GM23338 (cell line): ENCODE results near the gene ARL6IP4. TPM values are rescaled to one million over a fixed set of nuclear protein-coding genes. Genes with fewer than 3 reads are reported as not detected.

Source experiments
- ATAC-seq: fragments of 200-7000 bp; cut with Tn5 transposase; 3 replicates; pipeline ENCODE4 v1.9.1; 2020
- DNase-seq: peaks from one replicate; pipeline ENCODE4 v3.0.0-alpha.2; 2015; ENCODE audit warnings: low spot score
- H2AFZ ChIP-seq: fragments of 200-600 bp; sonication (generic); 2 replicates; pipeline ENCODE4 v1.8.0; 2016; ENCODE audit warnings: antibody characterized with exemption, mild to moderate bottlenecking, moderate library complexity
- H3F3A ChIP-seq: fragments of 200-600 bp; sonication (generic); replicated peaks from 2 replicates; pipeline ENCODE4 v1.8.0; 2017; ENCODE audit warnings: antibody characterized with exemption, mixed run types, low read depth
- H3K27ac ChIP-seq: fragments of 200-600 bp; sonication (generic); 2 replicates; pipeline ENCODE4 v1.6.1; 2016; ENCODE audit warnings: low read depth
- H3K27me3 ChIP-seq: fragments of 200-600 bp; sonication (generic); 2 replicates; pipeline ENCODE4 v1.8.0; 2016; ENCODE audit warnings: mild to moderate bottlenecking, mixed run types, moderate library complexity; ENCODE audit not compliant: insufficient read depth
- H3K36me3 ChIP-seq: fragments of 200-600 bp; sonication (generic); 2 replicates; pipeline ENCODE4 v1.8.0; 2016; ENCODE audit warnings: mild to moderate bottlenecking; ENCODE audit not compliant: insufficient read depth
- H3K4me1 ChIP-seq: fragments of 200-600 bp; sonication (generic); 2 replicates; pipeline ENCODE4 v1.8.0; 2016; ENCODE audit warnings: mild to moderate bottlenecking, moderate library complexity; ENCODE audit not compliant: insufficient read depth
- H3K4me2 ChIP-seq: fragments of 200-600 bp; sonication (generic); 2 replicates; pipeline ENCODE4 v1.7.1; 2017; ENCODE audit warnings: mixed run types
- H3K4me3 ChIP-seq: fragments of 200-600 bp; sonication (generic); 2 replicates; pipeline ENCODE4 v1.6.1; 2016; ENCODE audit warnings: mixed run types
- H3K79me2 ChIP-seq: fragments of 200-600 bp; sonication (generic); replicated peaks from 2 replicates; pipeline ENCODE4 v1.8.0; 2017; ENCODE audit warnings: mild to moderate bottlenecking; ENCODE audit not compliant: insufficient read depth
- H3K9me2 ChIP-seq: fragments of 200-600 bp; sonication (generic); 2 replicates; pipeline ENCODE4 v1.8.0; 2017; ENCODE audit not compliant: insufficient read depth
- H4K20me1 ChIP-seq: fragments of 200-600 bp; sonication (generic); replicated peaks from 2 replicates; pipeline ENCODE4 v1.8.0; 2017; ENCODE audit warnings: mild to moderate bottlenecking; ENCODE audit not compliant: insufficient read depth
- H3K27ac Mint-ChIP-seq: 2 replicates; pipeline ENCODE4 v1.8.0; 2020; ENCODE audit warnings: inconsistent platforms, mild to moderate bottlenecking, moderate library complexity, mixed read lengths
- H3K27me3 Mint-ChIP-seq: 3 replicates; pipeline ENCODE4 v1.8.0; 2022; ENCODE audit warnings: low read depth, mild to moderate bottlenecking, moderate library complexity, mixed read lengths, inconsistent platforms; ENCODE audit not compliant: insufficient read depth, poor library complexity
- H3K36me3 Mint-ChIP-seq: 3 replicates; pipeline ENCODE4 v1.8.0; 2021; ENCODE audit warnings: low read depth, mild to moderate bottlenecking, inconsistent platforms, moderate library complexity, mixed read lengths
- H3K4me1 Mint-ChIP-seq: 3 replicates; pipeline ENCODE4 v1.8.0; 2020; ENCODE audit warnings: mild to moderate bottlenecking, inconsistent platforms, mixed read lengths
- H3K4me3 Mint-ChIP-seq: 3 replicates; pipeline ENCODE4 v1.8.0; 2021; ENCODE audit warnings: moderate library complexity, mild to moderate bottlenecking, inconsistent platforms, mixed read lengths
- H3K9me3 Mint-ChIP-seq: 3 replicates; pipeline ENCODE4 v1.8.0; 2020; ENCODE audit warnings: moderate library complexity, mild to moderate bottlenecking, inconsistent platforms, mixed read lengths
- CREB1 ChIP-seq: fragments of 250-450 bp; sonication (Bioruptor Pico); IDR thresholded peaks from 2 replicates; pipeline ENCODE4 v1.5.0; 2020; ENCODE audit warnings: low read depth, mild to moderate bottlenecking, moderate library complexity
- CTCF ChIP-seq, 2 experiments: fragments of 200-600 bp in 1 of 2; sonication (generic) in 1 of 2; conservative IDR thresholded peaks; 2 replicates each; pipeline versions ENCODE4 v1.5.1 to v1.6.1; 2016 to 2017; ENCODE audit warnings: antibody characterized with exemption in 2 of 2, low read depth in 2 of 2, mild to moderate bottlenecking in 2 of 2, moderate library complexity in 1 of 2
- ETS1 ChIP-seq: IDR thresholded peaks from 2 replicates; pipeline ENCODE4 v1.6.1; 2016; ENCODE audit warnings: antibody characterized with exemption
- EZH2 ChIP-seq: fragments of 200-600 bp; sonication (generic); IDR thresholded peaks from one replicate; pipeline ENCODE4 v1.8.0; 2017; ENCODE audit warnings: antibody characterized with exemption, mild to moderate bottlenecking, low read depth; ENCODE audit not compliant: unreplicated experiment
- EZH2phosphoT487 ChIP-seq: fragments of 200-600 bp; sonication (generic); IDR thresholded peaks from one replicate; pipeline ENCODE4 v1.8.1; 2018; ENCODE audit warnings: antibody characterized with exemption; ENCODE audit not compliant: unreplicated experiment
- JUNB ChIP-seq: IDR thresholded peaks from one replicate; pipeline ENCODE4 v1.6.1; 2016; ENCODE audit warnings: antibody characterized with exemption; ENCODE audit not compliant: unreplicated experiment
- NANOG ChIP-seq: IDR thresholded peaks from 2 replicates; pipeline ENCODE4 v1.6.1; 2016; ENCODE audit warnings: antibody characterized with exemption, borderline replicate concordance
- POLR2AphosphoS5 ChIP-seq: IDR thresholded peaks from 2 replicates; pipeline ENCODE4 v1.6.1; 2016; ENCODE audit warnings: antibody characterized with exemption, low read depth
- REST ChIP-seq: IDR thresholded peaks from one replicate; pipeline ENCODE4 v1.6.1; 2018; ENCODE audit warnings: antibody characterized with exemption; ENCODE audit not compliant: unreplicated experiment
- STAT1 ChIP-seq: IDR thresholded peaks from one replicate; pipeline ENCODE4 v1.6.1; 2016; ENCODE audit warnings: antibody characterized with exemption; ENCODE audit not compliant: unreplicated experiment
- ZNF114 ChIP-seq: fragments of 250-450 bp; sonication (Bioruptor Pico); IDR thresholded peaks from 2 replicates; pipeline ENCODE4 v1.5.0; 2020; ENCODE audit warnings: mild to moderate bottlenecking, moderate library complexity
- ZNF331 ChIP-seq: fragments of 250-450 bp; sonication (Bioruptor Pico); IDR thresholded peaks from 2 replicates; pipeline ENCODE4 v1.5.0; 2020; ENCODE audit warnings: low read depth, mild to moderate bottlenecking, moderate library complexity
- polyA plus RNA-seq: library from polyadenylated mRNA; unstranded; fragments of >200 nt; fragmentation: Nextera tagmentation; extraction: Ambion mirVana; gene quantifications from 2 replicates; pipeline ENCODE4 v1.2.1, GENCODE V29; 2016
- total RNA-seq: library from RNA; depleted of rRNA; stranded (reverse); fragments of >200 nt; shearing (Covaris generic); gene quantifications from 2 replicates; pipeline ENCODE4 v1.2.3, GENCODE V29; 2014
- TF ChIP-seq, protein P1 (sequence below): fragments of 250-450 bp; sonication (Bioruptor Pico); IDR thresholded peaks from 2 replicates; pipeline ENCODE4 v1.5.0; 2020; ENCODE audit warnings: mild to moderate bottlenecking, moderate library complexity

Gene ARL6IP4
- total and polyA plus RNA-seq, 2 experiments from 2014 or later, result 85.5 to 169 TPM

DNA sequence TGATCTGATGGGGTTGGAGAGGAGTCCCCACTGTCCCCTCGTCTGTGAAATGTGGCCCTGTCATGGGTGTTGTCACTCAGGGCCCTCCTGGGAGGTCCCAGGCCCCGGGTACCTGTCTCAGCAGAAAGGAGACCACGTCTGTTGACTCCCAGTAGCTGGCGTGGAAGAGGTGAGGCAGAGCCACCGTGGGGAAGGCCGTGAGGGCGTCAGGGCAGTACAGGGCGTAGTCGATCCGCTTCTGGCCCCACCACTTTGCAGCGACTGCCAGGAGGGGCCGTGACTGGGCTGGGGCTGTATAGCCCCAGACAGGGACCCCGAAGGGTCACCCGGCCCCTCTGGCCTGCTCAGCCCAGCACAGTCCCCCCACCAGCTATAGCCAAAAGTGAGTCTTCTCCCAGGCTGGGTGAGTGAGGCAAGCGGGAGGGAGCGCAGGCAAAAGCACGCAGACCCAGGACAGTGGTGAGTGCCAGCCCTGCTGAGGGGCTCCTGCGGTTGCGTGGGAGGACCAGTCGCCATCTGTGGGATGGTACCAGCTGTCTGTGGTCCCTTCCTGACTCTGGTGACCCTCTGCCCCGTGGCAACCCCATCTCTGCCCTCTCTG is 8.2 kb downstream of the ARL6IP4 start:
- H3K9me3 Mint-ChIP-seq, result no peaks in the 10 kb centered on the region
- H3K27me3 ChIP-seq, result no peaks in the 10 kb centered on the region
- no peak overlapping the region for H3K4me3 ChIP-seq
- H3K4me1 Mint-ChIP-seq, result peaks cover 5% of the 10 kb centered on the region; the same call in 1 of the 3 replicates
- peaks cover 3% of the 10 kb centered on the region for H3K27me3 Mint-ChIP-seq
- no peaks in the 10 kb centered on the region for H3K36me3 Mint-ChIP-seq
- no peak overlapping the region for H3K4me2 ChIP-seq
- no peak for TF ChIP-seq JUNB
- TF ChIP-seq STAT1, result no peak
- TF ChIP-seq CREB1 (CRISPR knock-in tag), result no peak
- no peak for TF ChIP-seq EZH2phosphoT487
- TF ChIP-seq, protein P1, sequence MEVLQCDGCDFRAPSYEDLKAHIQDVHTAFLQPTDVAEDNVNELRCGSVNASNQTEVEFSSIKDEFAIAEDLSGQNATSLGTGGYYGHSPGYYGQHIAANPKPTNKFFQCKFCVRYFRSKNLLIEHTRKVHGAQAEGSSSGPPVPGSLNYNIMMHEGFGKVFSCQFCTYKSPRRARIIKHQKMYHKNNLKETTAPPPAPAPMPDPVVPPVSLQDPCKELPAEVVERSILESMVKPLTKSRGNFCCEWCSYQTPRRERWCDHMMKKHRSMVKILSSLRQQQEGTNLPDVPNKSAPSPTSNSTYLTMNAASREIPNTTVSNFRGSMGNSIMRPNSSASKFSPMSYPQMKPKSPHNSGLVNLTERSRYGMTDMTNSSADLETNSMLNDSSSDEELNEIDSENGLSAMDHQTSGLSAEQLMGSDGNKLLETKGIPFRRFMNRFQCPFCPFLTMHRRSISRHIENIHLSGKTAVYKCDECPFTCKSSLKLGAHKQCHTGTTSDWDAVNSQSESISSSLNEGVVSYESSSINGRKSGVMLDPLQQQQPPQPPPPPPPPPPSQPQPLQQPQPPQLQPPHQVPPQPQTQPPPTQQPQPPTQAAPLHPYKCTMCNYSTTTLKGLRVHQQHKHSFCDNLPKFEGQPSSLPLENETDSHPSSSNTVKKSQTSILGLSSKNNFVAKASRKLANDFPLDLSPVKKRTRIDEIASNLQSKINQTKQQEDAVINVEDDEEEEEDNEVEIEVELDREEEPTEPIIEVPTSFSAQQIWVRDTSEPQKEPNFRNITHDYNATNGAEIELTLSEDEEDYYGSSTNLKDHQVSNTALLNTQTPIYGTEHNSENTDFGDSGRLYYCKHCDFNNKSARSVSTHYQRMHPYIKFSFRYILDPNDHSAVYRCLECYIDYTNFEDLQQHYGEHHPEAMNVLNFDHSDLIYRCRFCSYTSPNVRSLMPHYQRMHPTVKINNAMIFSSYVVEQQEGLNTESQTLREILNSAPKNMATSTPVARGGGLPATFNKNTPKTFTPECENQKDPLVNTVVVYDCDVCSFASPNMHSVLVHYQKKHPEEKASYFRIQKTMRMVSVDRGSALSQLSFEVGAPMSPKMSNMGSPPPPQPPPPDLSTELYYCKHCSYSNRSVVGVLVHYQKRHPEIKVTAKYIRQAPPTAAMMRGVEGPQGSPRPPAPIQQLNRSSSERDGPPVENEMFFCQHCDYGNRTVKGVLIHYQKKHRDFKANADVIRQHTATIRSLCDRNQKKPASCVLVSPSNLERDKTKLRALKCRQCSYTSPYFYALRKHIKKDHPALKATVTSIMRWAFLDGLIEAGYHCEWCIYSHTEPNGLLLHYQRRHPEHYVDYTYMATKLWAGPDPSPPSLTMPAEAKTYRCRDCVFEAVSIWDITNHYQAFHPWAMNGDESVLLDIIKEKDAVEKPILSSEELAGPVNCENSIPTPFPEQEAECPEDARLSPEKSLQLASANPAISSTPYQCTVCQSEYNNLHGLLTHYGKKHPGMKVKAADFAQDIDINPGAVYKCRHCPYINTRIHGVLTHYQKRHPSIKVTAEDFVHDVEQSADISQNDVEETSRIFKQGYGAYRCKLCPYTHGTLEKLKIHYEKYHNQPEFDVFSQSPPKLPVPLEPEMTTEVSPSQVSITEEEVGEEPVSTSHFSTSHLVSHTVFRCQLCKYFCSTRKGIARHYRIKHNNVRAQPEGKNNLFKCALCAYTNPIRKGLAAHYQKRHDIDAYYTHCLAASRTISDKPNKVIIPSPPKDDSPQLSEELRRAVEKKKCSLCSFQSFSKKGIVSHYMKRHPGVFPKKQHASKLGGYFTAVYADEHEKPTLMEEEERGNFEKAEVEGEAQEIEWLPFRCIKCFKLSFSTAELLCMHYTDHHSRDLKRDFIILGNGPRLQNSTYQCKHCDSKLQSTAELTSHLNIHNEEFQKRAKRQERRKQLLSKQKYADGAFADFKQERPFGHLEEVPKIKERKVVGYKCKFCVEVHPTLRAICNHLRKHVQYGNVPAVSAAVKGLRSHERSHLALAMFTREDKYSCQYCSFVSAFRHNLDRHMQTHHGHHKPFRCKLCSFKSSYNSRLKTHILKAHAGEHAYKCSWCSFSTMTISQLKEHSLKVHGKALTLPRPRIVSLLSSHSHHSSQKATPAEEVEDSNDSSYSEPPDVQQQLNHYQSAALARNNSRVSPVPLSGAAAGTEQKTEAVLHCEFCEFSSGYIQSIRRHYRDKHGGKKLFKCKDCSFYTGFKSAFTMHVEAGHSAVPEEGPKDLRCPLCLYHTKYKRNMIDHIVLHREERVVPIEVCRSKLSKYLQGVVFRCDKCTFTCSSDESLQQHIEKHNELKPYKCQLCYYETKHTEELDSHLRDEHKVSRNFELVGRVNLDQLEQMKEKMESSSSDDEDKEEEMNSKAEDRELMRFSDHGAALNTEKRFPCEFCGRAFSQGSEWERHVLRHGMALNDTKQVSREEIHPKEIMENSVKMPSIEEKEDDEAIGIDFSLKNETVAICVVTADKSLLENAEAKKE (CRISPR knock-in tag), result no peak
- no peak for TF ChIP-seq EZH2
- no peak for TF ChIP-seq NANOG
- no peak for TF ChIP-seq POLR2AphosphoS5
- no peak for TF ChIP-seq ZNF114 (CRISPR knock-in tag)
- TF ChIP-seq ETS1, result no peak
- no peak for TF ChIP-seq ZNF331 (CRISPR knock-in tag)
- no peak for TF ChIP-seq REST
- no peak for TF ChIP-seq CTCF (conservative IDR thresholded peaks at IDR 0.05; ENCODE audit: low read depth in 2 of 2)
- H3K27ac ChIP-seq, result no peak overlapping the region
- no peaks in the 10 kb centered on the region for H3F3A ChIP-seq
- no peak overlapping the region for H2AFZ ChIP-seq
- H3K4me1 ChIP-seq, result peaks cover 4% of the 10 kb centered on the region; the same call in 1 of the 2 replicates
- no peaks in the 10 kb centered on the region for H4K20me1 ChIP-seq
- no peak for ATAC-seq
- H3K4me3 Mint-ChIP-seq, result no peak overlapping the region
- DNase-seq, result no peak
- no peaks in the 10 kb centered on the region for H3K9me2 ChIP-seq
- no peaks in the 10 kb centered on the region for H3K79me2 ChIP-seq
- no peaks in the 10 kb centered on the region for H3K36me3 ChIP-seq
- no peak overlapping the region for H3K27ac Mint-ChIP-seq
